Testis (tissue), 3 donors: Measurements from ENCODE around the gene PTMA. TPM values are rescaled to one million over a fixed set of nuclear protein-coding genes. Genes with fewer than 3 reads are reported as not detected.
A peak's percentile ranks its signal among the peaks of the same experiment; 100 is the strongest.
"Not testable (repeated sequence)": the region's sequence is repeated elsewhere in the genome, so short reads cannot be mapped to it uniquely, and the experiment has no call there.

Experiments used
- DNase-seq: peaks from one replicate; pipeline ENCODE4 v3.0.0-alpha.2; 2019
- H3K27ac ChIP-seq, 2 donors: fragments of 200-600 bp; sonication (generic); one replicate each; pipeline ENCODE4 v1.5.1; 2019
- H3K27me3 ChIP-seq: fragments of 200-600 bp; sonication (generic); one replicate; pipeline ENCODE4 v1.5.1; 2019
- H3K36me3 ChIP-seq: fragments of 200-600 bp; sonication (generic); one replicate; pipeline ENCODE4 v1.5.1; 2017; ENCODE audit warnings: low read depth; ENCODE audit errors: missing control alignments
- H3K4me1 ChIP-seq: fragments of 200-600 bp; sonication (generic); one replicate; pipeline ENCODE4 v1.5.1; 2019
- H3K4me3 ChIP-seq, 2 donors: fragments of 200-600 bp; sonication (generic); one replicate each; pipeline ENCODE4 v1.5.1; 2017 to 2019
- H3K9me3 ChIP-seq: fragments of 200-600 bp; sonication (generic); one replicate; pipeline ENCODE4 v1.5.1; 2017
- CTCF ChIP-seq, 3 experiments: fragments of 450-650 bp in 2 of 3; fragments of 200-600 bp in 1 of 3; sonication (generic) in 1 of 3; IDR thresholded peaks; one replicate each; pipeline ENCODE4 v1.5.1; 2016 to 2019; ENCODE audit warnings: antibody characterized with exemption in 3 of 3, mild to moderate bottlenecking in 2 of 3, moderate library complexity in 1 of 3
- POLR2A ChIP-seq: fragments of 450-650 bp; IDR thresholded peaks from one replicate; pipeline ENCODE4 v1.6.1; 2017; ENCODE audit warnings: antibody characterized with exemption, mild to moderate bottlenecking, moderate library complexity
- WGBS, 2 donors: methylation state at CpG; one replicate each; pipeline ENCODE4 v1.1.5; 2018; 5-methylcytosine and 5-hydroxymethylcytosine counted together
- intact Hi-C: fragments of 100-400 bp; cut with DNase I; formaldehyde crosslinking; loops from one replicate; pipeline ENCODE4 v1.15.1; 2023; ENCODE audit warnings: low total_unique reads
- polyA plus RNA-seq: library from polyadenylated mRNA; stranded (reverse); fragments of 350-450 nt; fragmentation: Illumina TruSeq; extraction: RNeasy Lipid Tissue Mini Kit (QIAGEN cat#74804); gene quantifications from one replicate; pipeline ENCODE4 v1.2.3, GENCODE V29; 2014; ENCODE audit warnings: low read depth, low replicate concordance; ENCODE audit not compliant: insufficient read depth
- total RNA-seq, 2 donors: library from RNA; depleted of rRNA; stranded (reverse); fragments of >200 nt; gene quantifications; one replicate each; pipeline ENCODE4 v1.2.3, GENCODE V29; 2016

The PTMA gene
- total and polyA plus RNA-seq, 3 donors from 2014 or later, result 278 to 583 (median 311) TPM

DNA sequence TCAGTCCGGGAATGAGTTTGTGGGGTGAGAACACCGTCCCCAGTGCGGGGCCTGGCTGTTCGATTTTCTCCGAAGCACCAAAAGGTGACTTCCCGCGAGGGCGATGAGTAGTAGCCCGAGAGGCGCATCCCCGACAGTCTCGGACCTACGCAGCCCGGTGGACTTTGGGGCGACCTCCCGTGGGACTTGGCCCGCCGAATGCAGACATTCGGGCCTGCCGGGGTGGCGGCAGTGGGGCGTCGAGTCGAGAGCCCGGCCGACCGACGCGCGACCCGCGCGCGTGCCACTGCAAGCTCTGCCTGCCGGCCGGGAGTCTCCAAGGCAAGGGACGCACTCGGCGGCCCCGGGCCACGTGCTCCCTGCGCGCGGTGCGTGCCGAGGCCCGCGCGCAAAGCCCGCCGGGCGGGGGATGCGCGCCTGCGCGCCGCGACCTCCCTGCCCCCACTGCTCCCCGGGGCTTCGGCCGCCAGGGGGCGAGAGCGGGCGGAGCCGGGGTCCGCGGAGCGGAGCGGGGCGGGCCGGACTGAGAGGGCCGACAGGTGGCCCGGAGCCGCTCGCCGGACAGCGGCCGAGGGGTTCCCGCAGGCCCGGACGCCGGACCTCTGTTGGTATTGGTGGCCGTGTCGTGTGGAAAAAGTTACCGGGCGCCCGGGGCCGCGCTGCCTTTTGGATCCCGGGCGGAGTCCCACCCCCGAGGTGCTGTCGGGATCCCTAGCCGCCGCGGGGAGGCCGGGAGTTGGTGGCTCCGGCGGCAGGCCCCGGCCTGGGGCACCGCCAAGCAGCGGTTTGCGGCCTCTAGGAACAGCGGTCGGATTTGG, 1.9 kb downstream of the PTMA start:
- Histone ChIP-seq H3K4me1 (peaks cover 32% of the 10 kb centered on the region), H3K4me3 (peak overlapping the region; percentile 94 to 99)
- intact Hi-C loops, result loop anchor here (5.0 kb wide), 1 partner anchor 98 kb away; no protein-coding TSS in a partner anchor

GRCh38 chr2:231710799-231711676, 2.7 kb downstream of the PTMA start:
- Histone ChIP-seq H3K4me1 (peaks cover 24% of the 10 kb centered on the region), H3K27ac (peak overlapping the region; percentile 88 to 98), H3K36me3 (no peaks in the 10 kb centered on the region), H3K27me3 (no peaks in the 10 kb centered on the region), H3K9me3 (no peaks in the 10 kb centered on the region), H3K4me3 (peak overlapping the region; percentile 94 to 99)
- intact Hi-C loops, result loop anchor here (5.0 kb wide), 1 partner anchor 99 kb away; no protein-coding TSS in a partner anchor
- DNase-seq, result peak; percentile 50
- 6 to 9% methylated on average over 16 to 43 of the region's 43 CpGs for WGBS, 2 donors
- TF ChIP-seq POLR2A, result no peak
- TF ChIP-seq CTCF (IDR thresholded peaks at IDR 0.05), result no peak

More for the DNA sequence above, 1.9 kb downstream of the PTMA start:
- Histone ChIP-seq H3K9me3 (no peaks in the 10 kb centered on the region), H3K36me3 (no peaks in the 10 kb centered on the region), H3K27ac (peak overlapping the region; percentile 98 to 100), H3K27me3 (no peaks in the 10 kb centered on the region)
- TF ChIP-seq POLR2A, result no peak
- TF ChIP-seq CTCF (IDR thresholded peaks at IDR 0.05), result peak; percentile 80 to 99 (median 99)
- 0% methylated on average over 8 to 58 of the region's 105 CpGs for WGBS, 2 donors
- peak; percentile 83 for DNase-seq

DNA sequence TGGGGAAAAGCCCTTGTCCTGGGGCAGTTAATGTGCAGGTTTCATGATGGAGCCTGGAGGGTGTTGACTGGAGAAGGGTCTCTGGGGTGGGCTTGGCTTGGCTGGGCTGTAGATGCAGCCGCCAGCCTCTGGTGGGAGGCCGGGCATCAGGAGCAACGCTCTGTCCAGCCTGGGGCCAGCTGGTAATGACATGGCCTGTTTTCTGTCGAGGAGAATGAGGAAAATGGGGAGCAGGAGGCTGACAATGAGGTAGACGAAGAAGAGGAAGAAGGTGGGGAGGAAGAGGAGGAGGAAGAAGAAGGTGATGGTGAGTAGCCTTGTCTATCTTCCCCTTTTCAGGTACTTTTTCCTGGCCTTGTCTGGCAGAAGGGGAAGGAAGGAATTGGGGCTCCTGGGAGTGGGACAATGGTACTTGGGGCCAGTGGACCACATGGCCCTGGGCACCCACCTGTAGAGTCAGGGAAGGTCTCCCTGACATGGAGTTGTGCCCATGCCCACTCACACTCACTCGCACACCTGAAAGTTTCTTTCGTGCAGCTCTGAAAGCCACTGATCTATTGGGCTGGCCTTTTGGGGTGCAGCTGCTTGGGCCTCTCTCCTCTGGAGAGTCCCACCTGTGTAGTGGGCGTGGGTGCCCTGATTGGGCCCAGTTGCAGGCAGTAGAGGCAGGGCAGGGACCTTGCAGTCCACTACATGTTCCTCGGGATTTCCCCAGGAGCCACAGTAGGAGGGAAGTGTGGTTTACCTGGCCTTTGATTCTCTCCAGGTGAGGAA, 3.5 kb downstream of the PTMA start:
- TF ChIP-seq POLR2A (no peak), CTCF (IDR thresholded peaks at IDR 0.05) (no peak)
- Histone ChIP-seq H3K36me3 (no peaks in the 10 kb centered on the region), H3K27me3 (no peaks in the 10 kb centered on the region), H3K27ac (peak overlapping the region; percentile 10 to 98), H3K9me3 (no peaks in the 10 kb centered on the region), H3K4me1 (peaks cover 22% of the 10 kb centered on the region), H3K4me3 (peak overlapping the region in 1 of 2 donors; percentile 99)
- no peak for DNase-seq
- intact Hi-C loops, result loop anchor here (2.0 to 5.0 kb wide), 2 partner anchors 33 to 100 kb away; no protein-coding TSS in a partner anchor
- WGBS, 2 donors, result 46 to 52% methylated on average over 8 to 9 of the region's 9 CpGs

- H3K36me3 ChIP-seq, H3K9me3 ChIP-seq, H3K27me3 ChIP-seq, H3K27ac ChIP-seq, DNase-seq, H3K4me3 ChIP-seq: not testable (repeated sequence)
- intact Hi-C loops, result loop anchor here (2.0 to 5.0 kb wide), 2 partner anchors 34 to 100 kb away; no protein-coding TSS in a partner anchor
- WGBS, 2 donors, result 63 to 68% methylated on average over 18 of the region's 18 CpGs
- H3K4me1 ChIP-seq, result peaks cover 22% of the 10 kb centered on the region
These were observed 4.2 kb downstream of the PTMA start for GRCh38 chr2:231712451-231713021.

- Histone ChIP-seq H3K4me1 (peaks cover 22% of the 10 kb centered on the region), H3K27ac (peak overlapping the region; percentile 33 to 54)
- not testable (repeated sequence) for H3K27me3 ChIP-seq, H3K9me3 ChIP-seq, H3K4me3 ChIP-seq, H3K36me3 ChIP-seq, DNase-seq
- intact Hi-C loops, result loop anchor here (2.0 to 5.0 kb wide), 2 partner anchors 35 to 101 kb away; no protein-coding TSS in a partner anchor
These were observed 5.0 kb downstream of the PTMA start for GRCh38 chr2:231713406-231713729.
